ENCODE results near the gene RIMBP2.

DNA sequence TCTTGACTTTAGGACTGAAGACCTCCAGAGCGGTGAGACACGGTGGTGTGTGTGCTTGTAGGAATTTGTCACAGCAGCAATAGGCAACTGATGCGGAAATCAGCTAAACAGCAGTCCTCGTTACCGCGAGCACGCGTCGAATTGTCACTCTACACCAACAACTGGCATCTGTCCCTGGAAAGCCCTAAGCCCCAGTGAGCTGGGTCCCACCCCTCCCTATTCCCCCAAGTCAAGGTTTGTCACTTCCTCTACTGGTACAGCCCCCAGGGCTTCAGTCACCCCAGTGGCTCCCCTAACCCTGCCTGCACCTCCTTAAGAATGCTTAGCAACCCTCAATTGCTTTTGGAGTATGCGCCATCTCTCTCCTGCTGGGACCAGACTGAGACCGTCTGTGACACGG lies 204.8 kb downstream of the RIMBP2 start:
- TF ChIP-seq TAF1 (IDR thresholded peaks at IDR 0.05; ENCODE audit: borderline replicate concordance, insufficient read depth, low read length) = no peak
- TF ChIP-seq, protein P1, sequence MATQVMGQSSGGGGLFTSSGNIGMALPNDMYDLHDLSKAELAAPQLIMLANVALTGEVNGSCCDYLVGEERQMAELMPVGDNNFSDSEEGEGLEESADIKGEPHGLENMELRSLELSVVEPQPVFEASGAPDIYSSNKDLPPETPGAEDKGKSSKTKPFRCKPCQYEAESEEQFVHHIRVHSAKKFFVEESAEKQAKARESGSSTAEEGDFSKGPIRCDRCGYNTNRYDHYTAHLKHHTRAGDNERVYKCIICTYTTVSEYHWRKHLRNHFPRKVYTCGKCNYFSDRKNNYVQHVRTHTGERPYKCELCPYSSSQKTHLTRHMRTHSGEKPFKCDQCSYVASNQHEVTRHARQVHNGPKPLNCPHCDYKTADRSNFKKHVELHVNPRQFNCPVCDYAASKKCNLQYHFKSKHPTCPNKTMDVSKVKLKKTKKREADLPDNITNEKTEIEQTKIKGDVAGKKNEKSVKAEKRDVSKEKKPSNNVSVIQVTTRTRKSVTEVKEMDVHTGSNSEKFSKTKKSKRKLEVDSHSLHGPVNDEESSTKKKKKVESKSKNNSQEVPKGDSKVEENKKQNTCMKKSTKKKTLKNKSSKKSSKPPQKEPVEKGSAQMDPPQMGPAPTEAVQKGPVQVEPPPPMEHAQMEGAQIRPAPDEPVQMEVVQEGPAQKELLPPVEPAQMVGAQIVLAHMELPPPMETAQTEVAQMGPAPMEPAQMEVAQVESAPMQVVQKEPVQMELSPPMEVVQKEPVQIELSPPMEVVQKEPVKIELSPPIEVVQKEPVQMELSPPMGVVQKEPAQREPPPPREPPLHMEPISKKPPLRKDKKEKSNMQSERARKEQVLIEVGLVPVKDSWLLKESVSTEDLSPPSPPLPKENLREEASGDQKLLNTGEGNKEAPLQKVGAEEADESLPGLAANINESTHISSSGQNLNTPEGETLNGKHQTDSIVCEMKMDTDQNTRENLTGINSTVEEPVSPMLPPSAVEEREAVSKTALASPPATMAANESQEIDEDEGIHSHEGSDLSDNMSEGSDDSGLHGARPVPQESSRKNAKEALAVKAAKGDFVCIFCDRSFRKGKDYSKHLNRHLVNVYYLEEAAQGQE (IDR thresholded peaks at IDR 0.05; ENCODE audit: insufficient read depth in 1 of 2, low read depth in 2 of 2, low read length in 2 of 2) = no peak

Data from PFSK-1 (cell line).